Measurements from ENCODE around the gene PUSL1. TPM values are rescaled to one million over a fixed set of nuclear protein-coding genes. Genes with fewer than 3 reads are reported as not detected.

PUSL1 gene
- total RNA-seq, 1 donor from 2014 or later, result 46.5 TPM

- DNase-seq (ENCODE audit: low read depth), result no peak
- no peak overlapping the region for H3K4me3 ChIP-seq (ENCODE audit: low read depth, low read length)
Observed at GRCh38 chr1:1359664-1360468, 51.5 kb downstream of the PUSL1 start.

GRCh38 chr1:1360506-1361169, 52.2 kb downstream of the PUSL1 start:
- no peak overlapping the region for H3K4me3 ChIP-seq (ENCODE audit: low read depth, low read length)
- TF ChIP-seq CTCF (conservative IDR thresholded peaks at IDR 0.05; ENCODE audit: low read depth, low read length), result no peak
- DNase-seq (ENCODE audit: low read depth), result peak; percentile 47

More at GRCh38 chr1:1359664-1360468, 51.5 kb downstream of the PUSL1 start:
- no peak for TF ChIP-seq CTCF (conservative IDR thresholded peaks at IDR 0.05; ENCODE audit: low read depth, low read length)

Other genes starting within 250 kb of the PUSL1 start
- gene RNF223, start 234.3 kb upstream of the PUSL1 start, total RNA-seq, result 0.36 and 1.6 TPM in 2 replicates
- gene C1orf159, start 192.5 kb upstream of the PUSL1 start, total RNA-seq, result 20.2 and 24.9 TPM in 2 replicates
- not detected in 2 replicates for gene TTLL10, start 134.7 kb upstream of the PUSL1 start, total RNA-seq
- gene TNFRSF18, start 102.0 kb upstream of the PUSL1 start, total RNA-seq, result 0.65 and 3.1 TPM in 2 replicates
- gene TNFRSF4, start 94.4 kb upstream of the PUSL1 start, total RNA-seq, result 0.36 and 0.40 TPM in 2 replicates
- 149 and 156 TPM in 2 replicates for gene SDF4, start 76.6 kb upstream of the PUSL1 start, total RNA-seq
- gene B3GALT6, start 76.4 kb upstream of the PUSL1 start, total RNA-seq, result 34.1 and 36.6 TPM in 2 replicates
- gene C1QTNF12, start 61.9 kb upstream of the PUSL1 start, total RNA-seq, result 1.7 and 5.1 TPM in 2 replicates
- gene UBE2J2, start 34.7 kb upstream of the PUSL1 start, total RNA-seq, result 49.3 and 84.1 TPM in 2 replicates
- gene SCNN1D, start 28.2 kb upstream of the PUSL1 start, total RNA-seq, result 0.14 and 1.5 TPM in 2 replicates
- gene ACAP3, start 667 bp upstream of the PUSL1 start, total RNA-seq, result 21.8 and 29.1 TPM in 2 replicates
- gene INTS11, start 16.1 kb downstream of the PUSL1 start, total RNA-seq, result 58.7 and 118 TPM in 2 replicates
- 40.1 and 42.4 TPM in 2 replicates for gene CPTP, start 16.2 kb downstream of the PUSL1 start, total RNA-seq
- not detected in 2 replicates for gene TAS1R3, start 22.7 kb downstream of the PUSL1 start, total RNA-seq
- 78.6 and 113 TPM in 2 replicates for gene DVL1, start 40.8 kb downstream of the PUSL1 start, total RNA-seq
- gene MXRA8, start 50.0 kb downstream of the PUSL1 start, total RNA-seq, result 43.2 and 137 TPM in 2 replicates
- gene AURKAIP1, start 66.6 kb downstream of the PUSL1 start, total RNA-seq, result 258 and 347 TPM in 2 replicates
- gene CCNL2, start 90.7 kb downstream of the PUSL1 start, total RNA-seq, result 47.3 and 96.3 TPM in 2 replicates
- gene MRPL20, start 98.7 kb downstream of the PUSL1 start, total RNA-seq, result 150 and 246 TPM in 2 replicates
- 2.7 and 4.0 TPM in 2 replicates for gene ANKRD65, start 112.7 kb downstream of the PUSL1 start, total RNA-seq
- 41.6 and 56.3 TPM in 2 replicates for gene VWA1, start 127.1 kb downstream of the PUSL1 start, total RNA-seq
- gene ATAD3C, start 141.1 kb downstream of the PUSL1 start, total RNA-seq, result under 0.01 and 0.36 TPM in 2 replicates
- 42.8 and 91.2 TPM in 2 replicates for gene ATAD3B, start 163.2 kb downstream of the PUSL1 start, total RNA-seq
- 52.6 and 110 TPM in 2 replicates for gene ATAD3A, start 203.6 kb downstream of the PUSL1 start, total RNA-seq
- gene TMEM240, start 232.0 kb downstream of the PUSL1 start, total RNA-seq, result 1.6 and 1.7 TPM in 2 replicates

Measured in epithelial cell of proximal tubule (primary cell).